H54 (cell line): ENCODE measurements around the gene CDKAL1.
"Not testable (repeated sequence)": the region's sequence is repeated elsewhere in the genome, so short reads cannot be mapped to it uniquely, and the experiment has no call there.

Source experiments
- DNase-seq: peaks from one replicate; pipeline ENCODE4 v3.0.0; 2011; ENCODE audit warnings: low spot score, mixed read lengths; ENCODE audit not compliant: insufficient read length
- FAIRE-seq: peaks from 3 replicates; lab custom pipeline; 2011; peaks lifted over from hg19 to GRCh38; lab: Jason Lieb, UNC
- POLR2A ChIP-seq: IDR thresholded peaks from 2 replicates; pipeline ENCODE4 v1.6.1; 2011; ENCODE audit warnings: low read depth, mild to moderate bottlenecking, low read length

CDKAL1 gene

GRCh38 chr6:20746024-20746423, 211.8 kb downstream of the CDKAL1 start:
- no peak for DNase-seq
- FAIRE-seq = peak; percentile 85
- no peak for TF ChIP-seq POLR2A

GRCh38 chr6:20746805-20747558, 212.7 kb downstream of the CDKAL1 start:
- TF ChIP-seq POLR2A = no peak
- no peak for DNase-seq
- FAIRE-seq = no peak

DNA sequence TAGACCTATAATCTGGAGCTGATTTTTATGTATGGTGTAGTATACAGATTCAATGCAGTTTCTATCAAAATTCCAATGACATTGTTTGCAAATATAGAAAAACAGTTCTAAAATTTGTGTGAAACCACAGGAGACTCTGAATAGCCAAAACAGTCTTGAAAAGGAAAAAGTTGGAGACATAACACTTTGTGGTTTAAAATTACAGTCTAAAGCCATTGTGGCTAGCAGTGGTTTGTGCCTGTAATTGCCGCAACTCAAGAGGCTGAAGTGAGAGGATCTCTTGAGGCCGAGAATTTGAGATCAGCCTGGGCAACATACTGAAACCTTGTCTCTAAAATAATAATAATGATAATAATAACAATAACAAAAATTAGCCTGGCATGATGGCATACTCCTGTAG, 213.7 kb downstream of the CDKAL1 start:
- FAIRE-seq (no peak), DNase-seq (no peak)
- TF ChIP-seq POLR2A = no peak

DNA sequence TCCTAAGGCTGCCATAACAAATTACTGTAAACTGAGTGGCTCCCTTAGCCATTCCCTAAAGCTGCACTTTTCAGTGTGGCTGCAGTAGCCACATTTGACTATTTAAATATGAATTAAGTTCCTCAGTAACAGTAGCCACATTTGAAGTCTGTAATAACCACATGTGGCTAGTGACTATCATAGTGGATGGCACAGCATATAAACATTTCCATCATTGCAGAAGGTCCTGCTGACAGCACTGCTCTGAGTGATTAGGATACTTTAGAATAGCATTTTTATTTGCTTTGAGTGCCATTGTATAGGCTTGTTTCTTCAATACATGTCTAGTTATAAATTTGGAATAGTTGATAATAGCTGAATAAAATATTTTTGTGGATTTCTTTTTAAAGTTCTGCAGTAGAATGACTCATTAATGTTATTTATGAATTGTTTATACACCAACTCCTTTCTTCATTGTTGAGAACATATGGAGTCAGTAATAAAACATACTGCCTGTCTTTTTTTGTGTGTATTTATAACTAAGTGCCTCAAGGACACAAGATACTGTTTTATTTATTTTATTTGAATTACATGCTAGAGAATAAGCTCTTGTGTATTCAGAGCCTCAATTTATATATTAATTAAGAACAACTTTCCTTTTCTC, 217.2 kb downstream of the CDKAL1 start:
- no peak for TF ChIP-seq POLR2A
- FAIRE-seq (no peak), DNase-seq (no peak)

GRCh38 chr6:20755631-20756030, 221.4 kb downstream of the CDKAL1 start:
- no peak for DNase-seq
- FAIRE-seq = no peak
- TF ChIP-seq POLR2A = no peak

GRCh38 chr6:20756584-20757147, 222.4 kb downstream of the CDKAL1 start:
- not testable (repeated sequence) for FAIRE-seq, DNase-seq

DNA sequence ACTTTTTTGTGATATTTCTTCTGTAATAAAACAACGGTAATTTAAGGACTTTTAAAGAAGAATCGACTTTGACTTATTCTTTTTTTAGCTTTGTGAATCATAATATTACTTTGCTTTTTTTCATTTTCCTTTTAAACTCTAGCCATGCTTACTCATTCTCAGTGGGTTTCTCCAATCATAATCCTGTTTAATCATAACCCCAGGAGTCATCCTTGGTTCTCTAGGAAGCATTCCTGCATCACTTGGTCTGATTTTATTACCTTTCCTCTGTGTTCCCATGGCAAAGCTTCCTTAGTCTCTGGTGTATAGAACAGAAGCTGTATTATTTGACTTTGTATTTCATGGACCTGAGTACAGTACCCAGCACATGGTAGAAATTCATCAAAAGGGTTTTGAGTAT, 223.5 kb downstream of the CDKAL1 start:
- DNase-seq (peak; percentile 12), FAIRE-seq (peak; percentile 80)
- no peak for TF ChIP-seq POLR2A

GRCh38 chr6:20763296-20763695, 229.0 kb downstream of the CDKAL1 start:
- FAIRE-seq (no peak), DNase-seq (no peak)
- TF ChIP-seq POLR2A = no peak

DNA sequence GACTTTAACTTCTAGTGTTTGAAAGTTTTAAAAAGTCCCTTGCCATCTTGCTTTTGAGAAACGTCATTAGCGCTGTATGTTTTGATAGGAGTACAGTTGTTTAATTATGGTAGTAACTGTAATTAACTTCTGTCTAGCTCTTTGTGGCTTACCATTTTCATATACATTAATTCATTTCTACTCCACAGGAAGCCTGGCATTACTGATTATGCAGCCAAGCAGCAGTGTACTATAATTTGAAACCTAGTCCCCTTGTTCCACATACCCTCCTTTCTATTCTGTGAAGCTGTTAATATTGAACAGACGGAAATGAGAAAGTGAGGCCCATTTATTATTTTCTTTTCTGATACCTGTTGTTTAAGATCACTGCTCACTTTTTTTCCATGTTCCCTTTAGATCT, 235.4 kb downstream of the CDKAL1 start:
- FAIRE-seq (no peak), DNase-seq (no peak)
- TF ChIP-seq POLR2A = no peak

GRCh38 chr6:20770773-20771172, 236.5 kb downstream of the CDKAL1 start:
- DNase-seq (no peak), FAIRE-seq (no peak)
- TF ChIP-seq POLR2A = no peak

DNA sequence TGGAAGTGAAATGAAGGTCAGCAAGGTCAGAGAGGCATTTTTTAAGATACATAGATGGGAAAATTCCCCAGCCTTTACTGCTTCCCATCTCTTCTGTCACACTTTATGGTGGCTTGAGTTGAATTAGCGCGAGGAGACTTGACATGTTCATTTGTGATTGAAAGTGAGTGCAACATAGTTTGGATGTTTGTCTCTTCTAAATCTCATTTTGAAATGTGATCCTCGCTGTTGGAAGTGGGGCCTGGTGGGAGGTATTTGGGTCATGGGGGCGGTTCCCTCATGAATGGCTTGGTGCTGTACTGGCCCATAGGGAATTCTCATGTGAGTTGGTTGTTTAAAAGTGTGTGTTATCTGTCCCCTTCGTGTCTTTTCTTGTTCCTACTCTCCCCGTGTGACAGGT, 237.2 kb downstream of the CDKAL1 start:
- TF ChIP-seq POLR2A = no peak
- FAIRE-seq (no peak), DNase-seq (no peak)

GRCh38 chr6:20773822-20774221, 239.6 kb downstream of the CDKAL1 start:
- no peak for TF ChIP-seq POLR2A
- DNase-seq = no peak
- no peak for FAIRE-seq

DNA sequence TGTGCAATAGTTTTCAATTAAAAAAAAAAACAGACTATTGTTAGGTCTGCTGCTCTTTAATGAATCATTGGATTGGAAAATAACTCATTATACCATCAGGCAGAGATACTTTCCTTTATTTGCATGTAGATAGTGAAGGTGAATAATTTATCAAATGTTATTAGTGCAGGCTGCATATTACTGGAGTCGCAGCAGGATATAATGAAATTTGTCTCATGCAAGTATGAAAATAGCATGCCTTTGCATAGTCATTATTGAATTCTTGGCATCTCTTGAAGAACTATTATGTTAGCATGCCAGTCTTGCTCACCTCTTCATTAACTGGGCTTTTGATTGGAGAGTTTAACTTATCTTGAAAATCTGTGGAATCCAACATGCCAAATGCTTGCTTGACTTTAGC, 241.7 kb downstream of the CDKAL1 start:
- DNase-seq = no peak
- no peak for FAIRE-seq
- no peak for TF ChIP-seq POLR2A

DNA sequence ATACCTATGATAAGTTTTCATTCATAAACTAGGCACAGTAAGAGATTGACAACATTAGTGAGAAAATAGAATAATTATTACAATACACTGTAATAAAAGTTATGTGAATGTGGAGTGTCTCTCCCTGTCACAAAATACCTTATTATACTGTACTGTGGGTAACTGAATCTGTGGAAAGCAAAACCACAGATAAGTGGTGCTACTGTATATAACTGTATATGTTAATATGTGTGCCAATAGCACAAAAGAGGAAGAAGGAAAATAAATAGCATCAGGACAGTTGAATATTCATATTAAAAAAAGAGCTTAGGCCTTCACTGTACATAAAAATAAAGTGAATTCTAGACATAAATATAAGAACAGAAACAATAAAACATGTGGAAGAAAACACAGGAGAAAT, 243.5 kb downstream of the CDKAL1 start:
- DNase-seq (no peak), FAIRE-seq (no peak)
- TF ChIP-seq POLR2A = no peak

DNA sequence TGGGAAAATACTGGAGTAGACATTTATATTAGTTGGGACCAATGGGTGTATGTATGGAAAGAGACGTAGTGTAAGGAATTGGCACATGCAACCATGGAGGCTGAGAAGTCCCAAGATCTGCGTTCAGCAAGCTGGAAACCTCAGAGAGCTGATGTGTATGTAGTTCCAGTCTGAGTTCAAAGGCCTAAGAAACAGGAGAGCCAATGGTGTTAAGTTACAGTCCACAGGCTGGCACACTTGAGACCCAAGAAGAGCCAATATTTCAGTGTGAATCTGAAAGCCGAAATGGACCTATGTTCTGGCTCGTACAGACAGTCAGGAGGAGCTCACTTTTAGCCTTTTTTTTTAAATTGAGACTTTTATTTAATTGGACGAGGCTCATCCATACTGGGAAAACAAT, 244.2 kb downstream of the CDKAL1 start:
- no peak for FAIRE-seq
- no peak for TF ChIP-seq POLR2A
- DNase-seq = no peak
